ENCODE data around the gene APAF1.

GRCh38 chr12:98696036-98696646 is 51.1 kb downstream of the APAF1 start:
- TF ChIP-seq CTCF (IDR thresholded peaks at IDR 0.05) = no peak
- TF ChIP-seq POLR2A (IDR thresholded peaks at IDR 0.05) = no peak
